ENCODE results near the gene VAT1. TPM values are rescaled to one million over a fixed set of nuclear protein-coding genes. Genes with fewer than 3 reads are reported as not detected.

Gene VAT1
- total RNA-seq = 161 and 164 TPM in 2 replicates

GRCh38 chr17:43021741-43022512 lies at the start of gene VAT1:
Gene VAT1, minus strand, starts transcription at chr17:43022385. Its CDS starts 63 bp downstream, at chr17:43022322.

GRCh38 chr17:43024407-43025289 lies 2.5 kb upstream of the VAT1 start, which contains the start of gene RND2:
Gene RND2, plus strand, starts transcription at chr17:43025231. Its CDS starts 117 bp downstream, at chr17:43025348.

GRCh38 chr17:43006639-43007551 lies 15.3 kb downstream of the VAT1 start, which contains the start of gene IFI35:
Gene IFI35, plus strand, starts transcription at chr17:43006784. Its CDS starts 164 bp downstream, at chr17:43006948.

GRCh38 chr17:42997984-42998938 lies 23.9 kb downstream of the VAT1 start, which contains the start of gene RPL27:
Gene RPL27, plus strand, starts transcription at chr17:42998419. Its CDS starts 332 bp downstream, at chr17:42998751.

GRCh38 chr17:42980274-42980765 lies 41.9 kb downstream of the VAT1 start, which contains the start of gene RUNDC1:
Gene RUNDC1, plus strand, starts transcription at chr17:42980565. Its CDS starts 12 bp downstream, at chr17:42980577.

GRCh38 chr17:42979511-42980273 lies 42.5 kb downstream of the VAT1 start, which contains the start of gene PTGES3L:
Gene PTGES3L, minus strand, starts transcription at chr17:42980080. Its CDS starts 27 bp downstream, at chr17:42980053.

Other genes with a start within 250 kb of the VAT1 start
- 128 and 142 TPM in 2 replicates for gene VPS25, start 248.9 kb downstream of the VAT1 start, total RNA-seq
- 12.7 and 13.6 TPM in 2 replicates for gene WNK4, start 241.8 kb downstream of the VAT1 start, total RNA-seq
- gene COA3, start 223.7 kb downstream of the VAT1 start, total RNA-seq = 60.8 and 72.4 TPM in 2 replicates
- 0.58 TPM in 1 of 2 replicates, not detected in the other for gene CNTD1, start 223.5 kb downstream of the VAT1 start, total RNA-seq
- gene BECN1, start 198.1 kb downstream of the VAT1 start, total RNA-seq = 69.2 and 128 TPM in 2 replicates
- gene PSME3, start 189.0 kb downstream of the VAT1 start, total RNA-seq = 85.0 and 123 TPM in 2 replicates
- under 0.01 and 0.29 TPM in 2 replicates for gene AOC2, start 177.8 kb downstream of the VAT1 start, total RNA-seq
- gene AOC3, start 171.2 kb downstream of the VAT1 start, total RNA-seq = not detected in 2 replicates
- gene G6PC1, start 121.6 kb downstream of the VAT1 start, total RNA-seq = not detected in 2 replicates
- gene AARSD1, start 57.9 kb downstream of the VAT1 start, total RNA-seq = 25.4 and 39.0 TPM in 2 replicates
- 0.29 and 1.4 TPM in 2 replicates for gene PTGES3L, start 42.3 kb downstream of the VAT1 start, total RNA-seq
- gene RUNDC1, start 41.8 kb downstream of the VAT1 start, total RNA-seq = 6.0 and 8.1 TPM in 2 replicates
- 1,299 and 1,434 TPM in 2 replicates for gene RPL27, start 24.0 kb downstream of the VAT1 start, total RNA-seq
- gene IFI35, start 15.6 kb downstream of the VAT1 start, total RNA-seq = 50.7 and 79.6 TPM in 2 replicates
- 0.71 and 1.2 TPM in 2 replicates for gene RND2, start 2.8 kb upstream of the VAT1 start, total RNA-seq
- 20.2 and 22.5 TPM in 2 replicates for gene BRCA1, start 103.0 kb upstream of the VAT1 start, total RNA-seq
- 68.6 and 87.7 TPM in 2 replicates for gene NBR1, start 148.8 kb upstream of the VAT1 start, total RNA-seq
- 7.1 and 7.5 TPM in 2 replicates for gene TMEM106A, start 189.5 kb upstream of the VAT1 start, total RNA-seq
- gene CCDC200, start 206.2 kb upstream of the VAT1 start, total RNA-seq = not detected in 2 replicates
- not detected in 2 replicates for gene RNU2-1, start 211.6 kb upstream of the VAT1 start, total RNA-seq

All from myometrial cell (primary cell).